GM12878 (cell line): Measurements from ENCODE around the gene PLXND1.

Source experiments
- JUND ChIP-seq: IDR thresholded peaks from 2 replicates; pipeline ENCODE4 v1.6.1; 2012; ENCODE audit warnings: low read depth, mild to moderate bottlenecking, low read length, improper control_type of control experiment, moderate library complexity
- KDM1A ChIP-seq: fragments of 200-600 bp; sonication (generic); IDR thresholded peaks from 2 replicates; pipeline ENCODE4 v1.6.1; 2016; ENCODE audit warnings: borderline replicate concordance
- MEF2B ChIP-seq: fragments of 450-650 bp; IDR thresholded peaks from 2 replicates; pipeline ENCODE4 v1.6.1; 2018; ENCODE audit warnings: mild to moderate bottlenecking, moderate library complexity; ENCODE audit not compliant: partially characterized antibody, poor library complexity, severe bottlenecking
- MTA3 ChIP-seq: IDR thresholded peaks from 2 replicates; pipeline ENCODE4 v1.6.1; 2012; ENCODE audit warnings: low read length, inconsistent platforms, borderline replicate concordance
- NFYA ChIP-seq: IDR thresholded peaks from 2 replicates; pipeline ENCODE4 v1.6.1; 2011; ENCODE audit warnings: low read depth, mild to moderate bottlenecking, low read length, improper control_type of control experiment, borderline replicate concordance
- NRF1 ChIP-seq: conservative IDR thresholded peaks from 2 replicates; pipeline ENCODE4 v1.6.1; 2011; ENCODE audit warnings: mild to moderate bottlenecking, low read depth, low read length, improper control_type of control experiment
- POLR2A ChIP-seq: IDR thresholded peaks from 2 replicates; pipeline ENCODE4 v1.6.1; 2011; ENCODE audit warnings: low read depth, mild to moderate bottlenecking, low read length
- ZNF274 ChIP-seq: IDR thresholded peaks from one replicate; pipeline ENCODE4 v1.8.0; 2011; ENCODE audit not compliant: insufficient read length, insufficient read depth
- ZSCAN29 ChIP-seq: fragments of 450-650 bp; IDR thresholded peaks from 2 replicates; pipeline ENCODE4 v1.6.1; 2017; ENCODE audit warnings: mild to moderate bottlenecking, moderate library complexity
- TF ChIP-seq, protein P1 (sequence below), 3 experiments: IDR thresholded peaks in 2 of 3; conservative IDR thresholded peaks in 1 of 3; 2 replicates each; pipeline ENCODE4 v1.5.1; 2011; ENCODE audit warnings: low read depth in 3 of 3, low read length in 3 of 3, mild to moderate bottlenecking in 3 of 3, control low read depth in 2 of 3, moderate library complexity in 2 of 3, inconsistent platforms in 1 of 3, mixed read lengths in 1 of 3; ENCODE audit not compliant: control insufficient read depth in 2 of 3, insufficient read depth in 1 of 3; ENCODE audit errors: extremely low read depth in 1 of 3

DNA sequence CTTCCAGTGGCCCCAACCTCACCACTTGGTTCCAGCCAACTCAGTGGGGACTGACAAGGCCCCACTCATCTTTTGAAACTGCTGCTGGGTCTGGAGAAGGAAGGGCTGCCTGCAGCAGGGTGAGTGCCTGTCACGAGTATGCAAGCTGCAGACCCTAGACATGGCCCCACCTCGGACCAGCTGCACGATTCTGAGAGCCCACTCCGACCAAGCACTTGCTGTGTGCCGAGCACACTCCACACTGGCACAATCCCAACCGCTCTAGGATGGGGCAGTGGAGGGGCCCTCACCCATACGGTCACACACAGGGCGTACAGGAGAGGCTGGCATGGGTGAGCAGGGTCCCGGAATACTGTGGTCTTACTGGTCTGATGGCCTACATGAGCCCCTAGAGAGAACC is 8.0 kb upstream of the PLXND1 start:
- TF ChIP-seq, protein P1, sequence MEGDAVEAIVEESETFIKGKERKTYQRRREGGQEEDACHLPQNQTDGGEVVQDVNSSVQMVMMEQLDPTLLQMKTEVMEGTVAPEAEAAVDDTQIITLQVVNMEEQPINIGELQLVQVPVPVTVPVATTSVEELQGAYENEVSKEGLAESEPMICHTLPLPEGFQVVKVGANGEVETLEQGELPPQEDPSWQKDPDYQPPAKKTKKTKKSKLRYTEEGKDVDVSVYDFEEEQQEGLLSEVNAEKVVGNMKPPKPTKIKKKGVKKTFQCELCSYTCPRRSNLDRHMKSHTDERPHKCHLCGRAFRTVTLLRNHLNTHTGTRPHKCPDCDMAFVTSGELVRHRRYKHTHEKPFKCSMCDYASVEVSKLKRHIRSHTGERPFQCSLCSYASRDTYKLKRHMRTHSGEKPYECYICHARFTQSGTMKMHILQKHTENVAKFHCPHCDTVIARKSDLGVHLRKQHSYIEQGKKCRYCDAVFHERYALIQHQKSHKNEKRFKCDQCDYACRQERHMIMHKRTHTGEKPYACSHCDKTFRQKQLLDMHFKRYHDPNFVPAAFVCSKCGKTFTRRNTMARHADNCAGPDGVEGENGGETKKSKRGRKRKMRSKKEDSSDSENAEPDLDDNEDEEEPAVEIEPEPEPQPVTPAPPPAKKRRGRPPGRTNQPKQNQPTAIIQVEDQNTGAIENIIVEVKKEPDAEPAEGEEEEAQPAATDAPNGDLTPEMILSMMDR (IDR thresholded peaks at IDR 0.05 in 2 of 3, conservative IDR thresholded peaks at IDR 0.05 in 1 of 3; ENCODE audit: control insufficient read depth in 2 of 3, extremely low read depth in 1 of 3, insufficient read depth in 1 of 3, low read depth in 3 of 3, low read length in 3 of 3), result no peak
- no peak for TF ChIP-seq ZSCAN29
- no peak for TF ChIP-seq KDM1A
- TF ChIP-seq MEF2B, result no peak
- no peak for TF ChIP-seq JUND
- TF ChIP-seq NRF1, result no peak
- TF ChIP-seq MTA3, result no peak
- no peak for TF ChIP-seq POLR2A
- no peak for TF ChIP-seq NFYA
- no peak for TF ChIP-seq ZNF274
